Activated B cell treated with CpG ODN at 0.5 μM for 24 hours (primary cell): ENCODE measurements around the gene NDUFAF4. TPM values are rescaled to one million over a fixed set of nuclear protein-coding genes. Genes with fewer than 3 reads are reported as not detected.

Experiments
- ATAC-seq: fragments of 200-7000 bp; cut with Tn5 transposase; one replicate; pipeline ENCODE4 v1.10.0; 2021; ENCODE audit warnings: low read depth, mild to moderate bottlenecking, moderate library complexity
- CTCF ChIA-PET: fragments of 350-600 bp; sonication (Branson Sonifier 250); formaldehyde crosslinking; loops from one replicate; lab custom pipeline; 2021; ENCODE audit warnings: antibody characterized with exemption; lab: Charles Lee
- POLR2A ChIA-PET: fragments of 350-600 bp; sonication (Branson Sonifier 250); formaldehyde crosslinking; loops from one replicate; lab custom pipeline; 2021; ENCODE audit warnings: antibody characterized with exemption; lab: Charles Lee
- DNase-seq: peaks from one replicate; pipeline ENCODE4 v3.0.0; 2022
- H3K27ac Mint-ChIP-seq: one replicate; pipeline ENCODE4 v1.8.0; 2020; ENCODE audit warnings: mixed read lengths
- H3K27me3 Mint-ChIP-seq: one replicate; pipeline ENCODE4 v1.8.0; 2021; ENCODE audit warnings: mixed read lengths
- H3K36me3 Mint-ChIP-seq: one replicate; pipeline ENCODE4 v1.8.0; 2021; ENCODE audit warnings: low read depth, mixed read lengths
- H3K4me1 Mint-ChIP-seq: one replicate; pipeline ENCODE4 v1.8.0; 2021; ENCODE audit warnings: mixed read lengths
- H3K4me3 Mint-ChIP-seq: one replicate; pipeline ENCODE4 v1.8.0; 2020; ENCODE audit warnings: mild to moderate bottlenecking, mixed read lengths
- H3K9me3 Mint-ChIP-seq: one replicate; pipeline ENCODE4 v1.8.0; 2020; ENCODE audit warnings: mixed read lengths
- intact Hi-C: fragments of 100-400 bp; cut with micrococcal nuclease; formaldehyde crosslinking; loops from one replicate; pipeline ENCODE4 v1.15.1; 2024
- total RNA-seq: library from RNA; stranded (reverse); gene quantifications from 2 replicates; pipeline ENCODE4 v1.2.3, GENCODE V29; 2022
- TF ChIP-seq, protein P1 (sequence below): fragments of 200-600 bp; IDR thresholded peaks from one replicate; pipeline ENCODE4 v1.8.0; 2022; ENCODE audit warnings: antibody characterized with exemption, mild to moderate bottlenecking

The NDUFAF4 gene
- total RNA-seq = 39.9 and 40.7 TPM in 2 replicates

DNA sequence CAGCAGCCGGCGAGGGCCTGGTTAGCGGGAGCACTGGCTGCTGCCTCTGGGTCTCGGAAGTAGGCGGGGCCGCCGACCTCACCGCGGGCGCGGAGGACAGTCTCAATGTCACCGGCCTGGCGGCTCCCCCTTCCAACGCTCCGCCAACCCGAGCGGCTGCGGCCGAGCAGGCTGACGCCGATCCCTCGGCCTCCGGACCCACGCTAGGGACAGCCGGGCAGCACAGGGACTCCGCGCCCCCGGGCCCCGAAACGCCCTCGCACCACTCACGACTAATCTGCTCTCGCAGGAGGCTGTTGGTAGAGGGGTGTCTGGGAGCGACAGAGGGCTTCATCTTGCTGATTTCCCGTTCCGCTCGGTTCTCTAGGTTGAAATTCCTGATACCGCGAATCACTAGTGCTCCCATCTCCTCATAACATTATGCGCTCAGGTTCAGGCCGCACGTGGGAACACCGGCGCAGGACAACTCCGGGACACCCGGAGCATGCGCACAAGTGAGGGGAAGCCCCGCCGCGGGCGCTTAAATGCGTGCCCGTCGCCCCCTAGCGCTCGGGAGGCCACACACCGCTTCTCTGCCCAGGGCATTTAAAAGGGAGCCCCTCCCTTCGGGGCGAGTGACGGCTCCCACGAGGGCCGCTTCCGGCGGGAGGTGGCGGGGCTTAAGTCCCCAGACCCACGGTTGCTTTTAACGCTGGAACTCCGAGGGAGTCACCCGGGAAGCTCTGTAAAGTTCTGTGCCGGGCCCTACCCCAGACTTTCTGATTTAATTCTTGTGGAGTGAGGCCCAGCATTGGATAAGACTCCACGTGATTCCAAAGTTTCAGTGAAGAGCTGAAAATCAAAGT, at the start of gene NDUFAF4:
NDUFAF4 (minus strand) TSS at position 496 of the 845 bp plus-strand sequence; CDS start at position 406, 90 bp downstream.
- CTCF ChIA-PET = interaction anchor here (1.1 to 2.5 kb wide), 3 partner anchors 10 to 271 kb away, joined by 3 to 10 read pairs (median 4); no protein-coding TSS in a partner anchor
- Mint-ChIP-seq H3K9me3 (no peaks in the 10 kb centered on the region), H3K27me3 (peaks cover 4% of the 10 kb centered on the region), H3K36me3 (peaks cover 23% of the 10 kb centered on the region), H3K27ac (peak within 1 kb of the TSS; percentile 94), H3K4me1 (peaks cover 27% of the 10 kb centered on the region), H3K4me3 (peak within 1 kb of the TSS; percentile 97)
- DNase-seq (peak; percentile 95), ATAC-seq (peak; percentile 93)
- TF ChIP-seq, protein P1, sequence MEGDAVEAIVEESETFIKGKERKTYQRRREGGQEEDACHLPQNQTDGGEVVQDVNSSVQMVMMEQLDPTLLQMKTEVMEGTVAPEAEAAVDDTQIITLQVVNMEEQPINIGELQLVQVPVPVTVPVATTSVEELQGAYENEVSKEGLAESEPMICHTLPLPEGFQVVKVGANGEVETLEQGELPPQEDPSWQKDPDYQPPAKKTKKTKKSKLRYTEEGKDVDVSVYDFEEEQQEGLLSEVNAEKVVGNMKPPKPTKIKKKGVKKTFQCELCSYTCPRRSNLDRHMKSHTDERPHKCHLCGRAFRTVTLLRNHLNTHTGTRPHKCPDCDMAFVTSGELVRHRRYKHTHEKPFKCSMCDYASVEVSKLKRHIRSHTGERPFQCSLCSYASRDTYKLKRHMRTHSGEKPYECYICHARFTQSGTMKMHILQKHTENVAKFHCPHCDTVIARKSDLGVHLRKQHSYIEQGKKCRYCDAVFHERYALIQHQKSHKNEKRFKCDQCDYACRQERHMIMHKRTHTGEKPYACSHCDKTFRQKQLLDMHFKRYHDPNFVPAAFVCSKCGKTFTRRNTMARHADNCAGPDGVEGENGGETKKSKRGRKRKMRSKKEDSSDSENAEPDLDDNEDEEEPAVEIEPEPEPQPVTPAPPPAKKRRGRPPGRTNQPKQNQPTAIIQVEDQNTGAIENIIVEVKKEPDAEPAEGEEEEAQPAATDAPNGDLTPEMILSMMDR = no peak
- intact Hi-C loops = loop anchor here (1.0 to 5.0 kb wide), 14 partner anchors 27 to 1935 kb away; partner anchors contain the start of genes GPR63, KLHL32, MANEA and MMS22L
- POLR2A ChIA-PET = interaction anchor here (0.6 to 2.0 kb wide), 5 partner anchors 10 to 376 kb away, joined by 3 to 28 read pairs (median 4); partner anchors contain the start of genes KLHL32 and UFL1

DNA sequence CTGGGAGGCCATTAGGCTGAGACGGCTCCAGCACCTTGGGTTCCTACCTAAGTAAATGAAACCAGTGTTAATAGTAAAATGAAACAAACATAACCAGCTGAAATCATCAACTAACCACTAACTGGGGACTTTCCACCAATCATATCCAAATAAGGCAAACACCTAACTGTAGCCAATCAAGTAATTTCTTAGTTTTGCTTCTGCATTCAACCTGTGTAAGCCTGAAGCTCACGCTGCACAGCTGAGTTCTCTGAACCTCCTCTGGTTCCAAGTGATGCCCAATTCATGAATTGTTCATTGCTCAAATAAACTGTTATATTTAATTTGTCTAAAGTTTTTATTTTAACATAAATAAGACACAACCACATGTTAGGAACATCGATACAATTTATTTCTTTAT, 49.4 kb upstream of the NDUFAF4 start:
- H3K4me3 Mint-ChIP-seq = no peak overlapping the region
- no peaks in the 10 kb centered on the region for H3K27me3 Mint-ChIP-seq
- CTCF ChIA-PET = no interaction called here
- peak; percentile 34 for ATAC-seq
- intact Hi-C loops = no loop called here
- H3K36me3 Mint-ChIP-seq = no peaks in the 10 kb centered on the region
- H3K4me1 Mint-ChIP-seq = peaks cover 6% of the 10 kb centered on the region
- H3K27ac Mint-ChIP-seq = no peak overlapping the region
- no peak for DNase-seq
- peaks cover 6% of the 10 kb centered on the region for H3K9me3 Mint-ChIP-seq
- POLR2A ChIA-PET = interaction anchor here (1.1 kb wide), 1 partner anchor 22 kb away, joined by 3 read pairs; the partner anchor contains the start of gene KLHL32
- TF ChIP-seq, protein P1 = no peak

DNA sequence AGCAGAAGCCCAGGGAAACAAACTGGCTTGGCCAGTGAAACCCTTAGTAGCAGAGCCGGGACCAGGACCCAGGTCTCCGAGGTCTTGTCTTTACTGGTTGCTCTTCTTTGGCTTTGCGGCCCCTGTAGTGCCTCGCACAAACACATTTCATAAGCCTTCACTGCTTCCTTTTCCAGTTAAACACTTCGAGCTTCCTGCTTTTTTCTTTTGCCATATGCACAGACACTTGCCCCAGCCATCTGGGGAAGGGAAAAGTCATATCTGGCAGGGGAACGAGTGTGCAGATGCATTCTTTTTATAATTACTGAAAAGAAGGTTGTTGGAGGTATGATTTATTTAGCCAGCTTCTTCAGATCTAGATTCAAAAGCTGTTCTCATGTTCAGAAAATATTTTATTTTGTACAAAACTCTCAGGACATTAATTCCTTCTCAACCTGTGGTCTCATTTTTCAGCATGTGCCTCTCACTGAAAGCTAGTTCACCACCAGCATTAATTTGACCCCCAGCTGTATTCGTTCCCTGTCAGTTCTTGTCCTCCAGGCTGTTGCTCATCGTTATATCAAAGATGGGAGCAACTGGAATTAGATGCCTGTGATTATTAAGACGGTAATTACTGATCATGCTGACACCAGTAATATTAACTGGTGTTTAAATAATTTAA, 46.0 kb upstream of the NDUFAF4 start:
- Mint-ChIP-seq H3K4me1 (peaks cover 6% of the 10 kb centered on the region), H3K27me3 (no peaks in the 10 kb centered on the region), H3K36me3 (no peaks in the 10 kb centered on the region), H3K27ac (no peak overlapping the region), H3K4me3 (no peak overlapping the region), H3K9me3 (peaks cover 5% of the 10 kb centered on the region)
- ATAC-seq = no peak
- POLR2A ChIA-PET = no interaction called here
- DNase-seq = no peak
- TF ChIP-seq, protein P1 = no peak
- CTCF ChIA-PET = no interaction called here
- intact Hi-C loops = no loop called here

DNA sequence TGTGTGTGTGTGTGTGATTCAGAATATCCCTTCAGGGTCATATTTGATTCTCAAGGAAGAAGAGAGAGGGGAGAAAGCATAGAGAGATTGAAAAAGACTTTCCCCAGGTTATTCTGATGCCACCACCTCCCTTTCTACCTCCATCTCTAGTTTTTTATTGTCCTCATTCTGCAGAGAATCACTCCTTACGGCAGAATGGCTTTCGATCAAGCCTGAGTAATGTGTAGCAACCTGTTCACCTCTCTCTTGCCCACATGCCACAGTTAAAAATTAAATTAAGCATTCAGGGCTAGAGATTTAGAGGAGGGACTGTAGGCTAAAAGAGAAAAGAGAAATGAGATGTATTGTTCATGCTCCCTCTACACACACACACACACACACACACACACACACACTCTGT, 45.0 kb upstream of the NDUFAF4 start:
- no peak overlapping the region for H3K4me3 Mint-ChIP-seq
- TF ChIP-seq, protein P1 = no peak
- peaks cover 2% of the 10 kb centered on the region for H3K9me3 Mint-ChIP-seq
- H3K4me1 Mint-ChIP-seq = peaks cover 6% of the 10 kb centered on the region
- H3K36me3 Mint-ChIP-seq = no peaks in the 10 kb centered on the region
- no peak for DNase-seq
- no peaks in the 10 kb centered on the region for H3K27me3 Mint-ChIP-seq
- H3K27ac Mint-ChIP-seq = no peak overlapping the region
- intact Hi-C loops = no loop called here
- ATAC-seq = no peak
- POLR2A ChIA-PET = no interaction called here
- CTCF ChIA-PET = no interaction called here

DNA sequence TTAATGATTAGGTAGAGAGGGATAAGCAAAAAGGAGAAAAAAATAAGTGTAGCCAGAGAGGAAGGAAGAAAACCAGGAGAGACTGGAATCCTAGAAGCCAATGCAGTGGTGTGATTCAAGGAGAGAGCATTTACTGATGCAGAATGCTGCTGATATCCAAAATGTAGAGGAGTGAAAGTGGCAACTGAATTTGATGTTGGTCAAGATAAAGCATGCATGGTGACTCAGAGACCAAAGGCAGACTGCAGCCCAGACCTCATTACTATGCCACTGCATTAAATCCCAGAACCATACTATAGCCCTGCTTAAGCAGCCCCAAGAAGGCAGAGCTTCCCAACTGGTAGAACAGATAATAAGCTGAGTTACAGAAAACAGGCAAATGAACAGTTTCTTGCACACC, 42.6 kb upstream of the NDUFAF4 start:
- Mint-ChIP-seq H3K9me3 (no peaks in the 10 kb centered on the region), H3K4me3 (no peak overlapping the region), H3K36me3 (no peaks in the 10 kb centered on the region), H3K4me1 (no peaks in the 10 kb centered on the region), H3K27me3 (no peaks in the 10 kb centered on the region), H3K27ac (no peak overlapping the region)
- CTCF ChIA-PET = no interaction called here
- TF ChIP-seq, protein P1 = no peak
- POLR2A ChIA-PET = no interaction called here
- DNase-seq = no peak
- intact Hi-C loops = no loop called here
- ATAC-seq = no peak
